Loucy (cell line): ENCODE measurements around the gene LHX4.

Experiments
- H2AFZ ChIP-seq: fragments of 200-600 bp; sonication (generic); 2 replicates; pipeline ENCODE4 v1.6.0; 2016; ENCODE audit warnings: antibody characterized with exemption, mild to moderate bottlenecking, low read length, moderate library complexity
- H3F3A ChIP-seq: fragments of 200-600 bp; 2 replicates; pipeline ENCODE4 v1.6.0; 2016; ENCODE audit warnings: antibody characterized with exemption, low read depth, mild to moderate bottlenecking
- H3K27me3 ChIP-seq: fragments of 200-600 bp; sonication (generic); 2 replicates; pipeline ENCODE4 v1.6.1; 2014; ENCODE audit warnings: low read length, mild to moderate bottlenecking; ENCODE audit not compliant: insufficient read depth, poor library complexity, severe bottlenecking
- H3K36me3 ChIP-seq: fragments of 200-600 bp; sonication (generic); 2 replicates; pipeline ENCODE4 v1.6.1; 2016; ENCODE audit warnings: low read length; ENCODE audit not compliant: insufficient read depth
- H3K4me1 ChIP-seq: fragments of 200-600 bp; sonication (generic); 2 replicates; pipeline ENCODE4 v1.5.1; 2014; ENCODE audit warnings: low read length, mild to moderate bottlenecking; ENCODE audit not compliant: insufficient read depth, poor library complexity, severe bottlenecking
- H3K4me2 ChIP-seq: fragments of 200-600 bp; sonication (generic); 2 replicates; pipeline ENCODE4 v1.6.0; 2014; ENCODE audit warnings: antibody characterized with exemption, low read length, low read depth, mild to moderate bottlenecking; ENCODE audit not compliant: poor library complexity, severe bottlenecking
- H3K4me3 ChIP-seq: fragments of 200-600 bp; sonication (generic); 2 replicates; pipeline ENCODE4 v1.5.1; 2014; ENCODE audit warnings: low read length, mild to moderate bottlenecking, mixed read lengths; ENCODE audit not compliant: poor library complexity, severe bottlenecking
- H3K79me2 ChIP-seq: fragments of 200-600 bp; sonication (generic); 2 replicates; pipeline ENCODE4 v1.6.1; 2014; ENCODE audit warnings: low read length; ENCODE audit not compliant: insufficient read depth
- H3K9ac ChIP-seq: fragments of 200-600 bp; sonication (generic); 2 replicates; pipeline ENCODE4 v1.6.0; 2014; ENCODE audit warnings: mild to moderate bottlenecking, low read depth, low read length, moderate library complexity; ENCODE audit not compliant: poor library complexity, severe bottlenecking
- H3K9me2 ChIP-seq: fragments of 200-600 bp; sonication (generic); replicated peaks from 2 replicates; pipeline ENCODE4 v1.6.1; 2016; ENCODE audit warnings: low read depth, low read length, mixed read lengths
- H3K9me3 ChIP-seq: fragments of 200-600 bp; sonication (generic); 2 replicates; pipeline ENCODE4 v1.6.1; 2014; ENCODE audit warnings: mild to moderate bottlenecking, antibody characterized with exemption, low read length, low read depth; ENCODE audit not compliant: insufficient read depth
- H4K20me1 ChIP-seq: fragments of 200-600 bp; sonication (generic); 2 replicates; pipeline ENCODE4 v1.6.0; 2014; ENCODE audit warnings: antibody characterized with exemption, low read length, mild to moderate bottlenecking; ENCODE audit not compliant: insufficient read depth, poor library complexity, severe bottlenecking
- CTCF ChIP-seq: fragments of 200-600 bp; sonication (generic); conservative IDR thresholded peaks from 2 replicates; pipeline ENCODE4 v1.5.1; 2014; ENCODE audit warnings: mild to moderate bottlenecking, antibody characterized with exemption, low read length
- EZH2phosphoT487 ChIP-seq: fragments of 200-600 bp; IDR thresholded peaks from 2 replicates; pipeline ENCODE4 v1.6.1; 2018; ENCODE audit warnings: antibody characterized with exemption, mild to moderate bottlenecking, moderate library complexity, borderline replicate concordance

The LHX4 gene

GRCh38 chr1:180187626-180188025 is 42.4 kb upstream of the LHX4 start:
- TF ChIP-seq CTCF (no peak), EZH2phosphoT487 (no peak)
- Histone ChIP-seq H3K4me1 (peaks cover 56% of the 10 kb centered on the region), H3K9ac (peak overlapping the region; percentile 86), H2AFZ (no peak overlapping the region), H4K20me1 (no peaks in the 10 kb centered on the region), H3K4me3 (no peak overlapping the region), H3K27me3 (no peaks in the 10 kb centered on the region), H3F3A (no peaks in the 10 kb centered on the region), H3K36me3 (peaks cover 43% of the 10 kb centered on the region), H3K79me2 (peaks cover 28% of the 10 kb centered on the region), H3K4me2 (no peak overlapping the region), H3K9me3 (no peaks in the 10 kb centered on the region), H3K9me2 (no peaks in the 10 kb centered on the region)

- no peak for TF ChIP-seq EZH2phosphoT487
- peak; percentile 93 for TF ChIP-seq CTCF
- Histone ChIP-seq H3K27me3 (no peaks in the 10 kb centered on the region), H3K9me3 (no peaks in the 10 kb centered on the region), H3K36me3 (peaks cover 42% of the 10 kb centered on the region), H4K20me1 (no peaks in the 10 kb centered on the region), H3F3A (no peaks in the 10 kb centered on the region), H3K9me2 (no peaks in the 10 kb centered on the region), H3K79me2 (peaks cover 33% of the 10 kb centered on the region), H3K4me3 (peak overlapping the region; percentile 22), H3K4me2 (peak overlapping the region; percentile 53), H2AFZ (no peak overlapping the region), H3K4me1 (peaks cover 61% of the 10 kb centered on the region), H3K9ac (peak overlapping the region; percentile 86)
Measured at GRCh38 chr1:180188091-180188506, 42.0 kb upstream of the LHX4 start.

GRCh38 chr1:180188684-180189175 is 41.3 kb upstream of the LHX4 start:
- no peaks in the 10 kb centered on the region for H3K9me3 ChIP-seq
- no peak overlapping the region for H2AFZ ChIP-seq
- peaks cover 39% of the 10 kb centered on the region for H3K79me2 ChIP-seq
- H3K4me1 ChIP-seq, result peaks cover 67% of the 10 kb centered on the region
- peak overlapping the region; percentile 86 for H3K9ac ChIP-seq
- H3F3A ChIP-seq, result no peaks in the 10 kb centered on the region
- H3K9me2 ChIP-seq, result no peaks in the 10 kb centered on the region
- H3K4me2 ChIP-seq, result peak overlapping the region; percentile 53
- H3K27me3 ChIP-seq, result no peaks in the 10 kb centered on the region
- TF ChIP-seq CTCF (no peak), EZH2phosphoT487 (no peak)
- H4K20me1 ChIP-seq, result no peaks in the 10 kb centered on the region
- H3K36me3 ChIP-seq, result peaks cover 42% of the 10 kb centered on the region
- H3K4me3 ChIP-seq, result peak overlapping the region; percentile 22
